Activated CD4-positive, alpha-beta T cell treated with anti-CD3 and anti-CD28 coated beads, Interleukin-2, Interleukin-6, amounts not matched to agents 100 ng/mL and 50 ng/mL, durations not matched to agents 16 hours and 8 hours (primary cell): ENCODE data around the gene POFUT1.
A peak's percentile ranks its signal among the peaks of the same experiment; 100 is the strongest.
"Not testable (repeated sequence)": the region's sequence is repeated elsewhere in the genome, so short reads cannot be mapped to it uniquely, and the experiment has no call there.

Experiments
- DNase-seq: peaks from one replicate; pipeline ENCODE4 v3.0.0-alpha.2; 2020

Gene POFUT1

GRCh38 chr20:32189691-32190615, 17.7 kb upstream of the POFUT1 start:
- DNase-seq, result peak; percentile 32

DNA sequence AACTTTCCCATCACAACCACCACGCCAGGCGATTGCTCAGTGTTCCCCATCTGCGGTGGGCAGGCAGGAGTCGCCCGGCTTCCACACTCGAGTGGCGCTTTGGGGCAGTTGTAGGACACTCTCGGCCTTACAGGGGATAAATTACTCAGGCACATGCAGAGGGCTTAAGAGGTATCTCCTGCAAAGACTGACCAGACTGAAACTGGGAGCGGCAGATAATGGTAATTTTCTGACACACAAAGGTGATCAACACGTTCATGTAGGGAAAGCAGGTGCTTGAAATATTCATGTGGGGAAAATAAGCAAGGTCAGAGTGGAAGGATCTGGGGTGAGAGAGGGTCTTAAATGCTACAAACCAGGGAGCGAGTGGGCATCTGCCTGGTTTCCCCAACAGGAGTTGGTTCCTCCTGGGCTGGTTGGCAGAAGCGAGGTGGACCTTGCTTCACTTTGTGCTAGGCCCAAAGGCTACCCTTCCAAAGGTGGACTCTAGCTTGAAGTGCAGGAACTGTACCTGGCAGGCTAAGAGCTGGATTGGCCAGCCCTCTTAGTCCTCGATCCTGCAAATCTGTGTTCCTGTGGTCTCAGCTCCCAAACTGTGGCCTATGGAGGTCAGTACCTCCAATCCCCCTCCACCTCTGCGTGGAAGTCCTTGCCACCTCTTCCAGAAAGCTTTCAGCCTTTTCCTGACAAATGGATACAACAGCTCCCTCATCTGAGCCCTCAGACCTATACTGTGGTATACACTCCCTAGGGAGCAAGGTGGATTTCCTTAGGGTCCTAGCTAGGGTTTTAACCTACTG, 16.9 kb upstream of the POFUT1 start:
- no peak for DNase-seq

DNA sequence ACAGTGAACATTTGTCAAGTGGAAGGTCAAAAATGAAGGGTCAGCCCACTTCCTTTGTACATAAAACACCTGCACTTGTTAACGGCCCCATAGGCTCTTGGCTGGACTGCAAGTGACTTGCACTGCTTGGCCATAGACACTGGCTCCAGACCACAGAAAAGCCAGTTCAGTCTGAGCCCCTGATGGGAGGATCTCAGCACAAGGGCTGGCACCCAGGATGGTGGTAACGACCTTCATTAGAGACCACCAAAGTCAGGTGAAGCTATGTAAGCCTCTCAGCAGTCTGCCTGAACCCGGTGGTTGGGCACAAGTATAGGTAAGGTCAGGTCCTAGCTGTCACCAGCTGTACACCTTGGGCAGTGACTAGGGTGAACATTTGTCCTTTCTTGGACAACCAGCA, 16.3 kb upstream of the POFUT1 start:
- no peak for DNase-seq

DNA sequence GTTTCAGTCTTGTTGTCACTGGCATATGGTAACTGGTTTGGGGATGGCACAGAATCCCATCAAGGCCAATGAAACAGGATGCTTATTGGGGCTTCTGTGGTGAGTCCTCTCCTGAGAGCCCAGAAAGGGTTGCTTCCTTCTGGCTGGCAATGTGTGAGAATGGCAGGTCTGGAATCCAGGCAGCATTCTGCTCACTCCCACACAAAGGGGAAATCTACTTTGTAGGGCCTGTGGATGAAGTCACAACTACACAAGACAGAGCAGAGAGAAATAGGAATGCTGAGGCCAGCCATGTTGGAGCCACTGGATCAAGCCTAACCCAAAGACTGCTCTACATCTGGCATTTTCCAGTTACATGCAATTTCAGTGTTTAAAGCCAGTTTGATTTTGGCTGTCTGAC, 15.8 kb upstream of the POFUT1 start:
- no peak for DNase-seq

DNA sequence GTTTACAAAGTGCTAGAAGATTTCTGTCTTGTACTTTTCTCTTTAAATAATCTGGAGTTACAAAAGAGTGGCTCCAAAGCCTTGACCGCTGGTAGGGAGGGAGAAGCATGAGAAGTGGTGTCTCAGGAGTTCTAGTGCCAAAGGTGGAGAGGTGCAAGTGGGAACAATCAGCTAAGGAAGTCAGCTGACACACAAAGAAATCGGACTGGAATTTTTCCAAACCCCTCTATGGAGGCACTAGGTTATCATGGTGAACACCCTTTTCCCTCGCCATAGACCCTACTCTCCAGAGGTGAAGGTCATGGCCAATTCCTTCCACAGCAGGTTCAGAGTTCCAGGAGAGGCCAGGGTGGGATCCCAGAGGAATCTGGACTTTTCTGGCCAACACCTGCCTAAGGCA, 15.0 kb upstream of the POFUT1 start:
- DNase-seq, result no peak

DNA sequence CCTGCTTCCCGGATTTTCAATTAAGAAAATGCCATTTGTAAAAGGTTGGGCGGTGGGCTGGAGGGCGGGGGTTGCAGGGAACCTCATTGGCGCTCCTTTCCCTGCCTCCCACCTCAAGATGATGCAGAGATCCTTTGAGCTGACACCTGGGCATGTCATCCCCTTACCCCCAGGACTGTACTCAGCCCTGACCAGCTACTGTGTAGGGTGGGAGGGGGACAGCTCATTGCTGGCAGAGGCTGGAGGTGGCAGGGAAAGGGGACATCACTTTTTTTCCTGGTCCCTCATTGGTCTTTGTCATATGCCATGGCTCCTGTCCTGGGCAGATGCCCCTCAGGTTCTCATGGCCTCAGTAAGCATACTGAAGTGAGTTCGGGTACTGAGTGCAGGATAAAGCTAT, 14.3 kb upstream of the POFUT1 start:
- DNase-seq, result not testable (repeated sequence)

- no peak for DNase-seq
Observed at GRCh38 chr20:32193996-32194395, 13.7 kb upstream of the POFUT1 start.

DNA sequence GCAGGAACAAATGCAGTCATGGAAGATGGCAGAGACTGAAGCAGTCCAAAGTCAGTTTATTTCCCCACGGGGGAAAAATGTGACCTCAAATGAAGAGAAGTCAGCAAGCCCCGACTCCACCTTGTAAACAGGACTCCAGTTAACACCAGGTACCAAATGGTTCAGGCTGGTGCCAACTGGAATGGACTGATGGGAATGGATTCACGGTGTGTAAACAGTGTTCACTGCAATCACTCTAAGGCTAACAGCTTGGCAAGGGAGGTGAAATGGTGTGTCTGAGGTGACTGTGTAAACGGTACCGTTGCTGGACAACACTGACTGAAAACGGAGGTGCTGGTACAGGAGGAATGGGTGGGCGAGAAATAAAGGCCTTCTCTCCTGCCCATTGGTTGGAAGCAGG, 12.1 kb upstream of the POFUT1 start:
- DNase-seq, result no peak

DNA sequence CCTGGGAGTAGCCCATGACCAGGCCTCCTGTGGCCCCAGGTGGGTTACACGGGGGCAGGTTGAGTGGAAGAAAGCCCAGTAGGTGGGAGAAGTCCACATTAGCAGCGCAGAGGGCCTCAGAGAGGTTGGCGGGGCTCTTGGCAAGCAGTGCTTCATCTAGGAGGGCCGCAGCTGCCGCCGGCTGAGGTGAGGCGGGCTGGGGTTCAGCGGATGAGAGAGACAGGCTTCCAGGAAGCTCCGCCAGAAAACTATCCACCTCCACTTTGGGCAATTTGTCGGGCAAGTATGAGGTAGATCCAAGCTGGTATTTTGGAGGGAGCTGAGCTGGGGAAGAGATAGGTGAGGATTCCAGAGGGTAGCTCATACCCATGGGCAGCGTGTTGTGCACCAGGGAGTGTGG, 11.1 kb upstream of the POFUT1 start:
- not testable (repeated sequence) for DNase-seq

GRCh38 chr20:32197136-32197535, 10.5 kb upstream of the POFUT1 start:
- DNase-seq, result not testable (repeated sequence)

DNA sequence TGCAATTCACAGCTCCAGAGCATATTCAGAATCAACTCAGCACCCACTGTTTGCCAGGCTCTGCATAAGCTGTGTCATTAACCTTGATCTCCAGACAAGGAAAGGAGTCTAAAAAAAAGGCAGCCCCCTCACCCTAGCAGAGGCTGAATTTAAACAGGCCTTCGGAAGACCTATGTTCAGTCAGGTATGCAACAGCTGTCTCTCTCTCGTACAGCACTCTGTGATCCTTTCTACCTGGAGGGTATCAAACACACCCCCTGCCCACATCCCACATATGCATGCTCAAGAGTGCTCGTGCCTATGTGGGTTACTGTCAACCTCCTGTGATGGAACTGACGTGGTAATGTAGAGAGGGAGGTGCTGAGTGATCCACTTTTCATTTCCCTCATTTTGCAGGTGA, 8.7 kb upstream of the POFUT1 start:
- no peak for DNase-seq

GRCh38 chr20:32201296-32201976, 6.2 kb upstream of the POFUT1 start:
- no peak for DNase-seq

DNA sequence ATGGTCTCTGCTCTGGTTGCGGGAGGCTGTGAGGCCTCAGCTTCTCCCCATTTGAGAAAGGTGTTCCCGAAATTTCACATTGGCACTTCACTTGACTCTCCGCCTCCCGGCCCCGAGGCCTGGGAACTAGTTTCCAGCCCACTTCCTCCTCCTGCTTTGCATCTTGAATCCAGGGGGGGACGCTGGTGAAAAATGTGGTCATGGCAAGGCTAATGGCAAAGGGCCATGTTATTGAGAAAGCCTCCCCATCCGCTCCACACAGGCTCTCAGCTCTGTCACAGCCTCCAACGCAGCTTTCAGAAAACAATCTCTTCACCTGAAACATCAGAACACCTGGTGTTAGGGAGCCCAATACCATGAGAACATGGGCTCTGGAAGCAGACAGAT, 5.7 kb upstream of the POFUT1 start:
- no peak for DNase-seq

GRCh38 chr20:32203356-32204204, 4.1 kb upstream of the POFUT1 start:
- peak; percentile 35 for DNase-seq

DNA sequence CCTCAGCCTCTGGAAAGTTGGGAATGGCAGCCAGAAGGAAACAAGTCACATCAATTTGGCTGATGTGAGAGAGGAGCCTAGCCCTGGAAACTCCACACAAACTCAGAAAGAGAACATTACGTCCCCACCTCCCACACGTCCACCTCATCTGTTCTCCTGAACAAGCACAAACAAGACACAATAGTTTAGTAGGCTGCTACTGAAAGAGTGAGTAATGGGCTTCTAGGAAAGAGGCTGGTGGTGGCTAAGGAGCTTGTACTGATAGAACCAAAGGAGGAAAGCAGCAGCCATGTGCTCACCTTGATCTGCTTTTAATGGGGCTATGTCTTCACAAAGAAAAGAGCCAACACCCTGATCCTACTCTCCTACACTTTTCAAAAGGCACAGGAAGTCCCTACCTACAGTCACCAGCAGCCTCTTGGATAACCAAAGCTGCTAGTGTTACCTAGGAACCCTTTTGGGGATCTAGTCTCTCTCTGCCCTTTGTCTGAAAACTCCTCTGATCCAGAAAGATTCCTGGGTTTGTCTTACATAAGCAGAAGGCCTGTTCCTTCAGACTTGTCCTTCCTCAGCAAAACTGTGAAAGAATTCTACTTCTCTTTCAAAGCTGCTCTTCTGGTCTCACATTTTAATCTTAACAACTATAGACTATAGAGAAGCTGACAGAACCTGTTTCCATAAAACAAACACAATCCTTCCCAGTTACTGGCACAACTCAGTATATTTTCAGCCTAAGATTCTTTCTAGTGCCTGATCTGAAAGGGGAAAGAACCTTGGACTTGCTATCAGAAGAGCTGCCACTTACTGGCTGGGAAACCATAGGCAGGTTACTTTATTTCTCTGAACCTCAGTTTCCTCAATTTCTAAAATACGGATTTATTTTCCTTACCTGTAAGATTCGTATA, 3.2 kb upstream of the POFUT1 start:
- peak; percentile 72 for DNase-seq

GRCh38 chr20:32205110-32205842, 2.4 kb upstream of the POFUT1 start:
- peak; percentile 22 for DNase-seq

DNA sequence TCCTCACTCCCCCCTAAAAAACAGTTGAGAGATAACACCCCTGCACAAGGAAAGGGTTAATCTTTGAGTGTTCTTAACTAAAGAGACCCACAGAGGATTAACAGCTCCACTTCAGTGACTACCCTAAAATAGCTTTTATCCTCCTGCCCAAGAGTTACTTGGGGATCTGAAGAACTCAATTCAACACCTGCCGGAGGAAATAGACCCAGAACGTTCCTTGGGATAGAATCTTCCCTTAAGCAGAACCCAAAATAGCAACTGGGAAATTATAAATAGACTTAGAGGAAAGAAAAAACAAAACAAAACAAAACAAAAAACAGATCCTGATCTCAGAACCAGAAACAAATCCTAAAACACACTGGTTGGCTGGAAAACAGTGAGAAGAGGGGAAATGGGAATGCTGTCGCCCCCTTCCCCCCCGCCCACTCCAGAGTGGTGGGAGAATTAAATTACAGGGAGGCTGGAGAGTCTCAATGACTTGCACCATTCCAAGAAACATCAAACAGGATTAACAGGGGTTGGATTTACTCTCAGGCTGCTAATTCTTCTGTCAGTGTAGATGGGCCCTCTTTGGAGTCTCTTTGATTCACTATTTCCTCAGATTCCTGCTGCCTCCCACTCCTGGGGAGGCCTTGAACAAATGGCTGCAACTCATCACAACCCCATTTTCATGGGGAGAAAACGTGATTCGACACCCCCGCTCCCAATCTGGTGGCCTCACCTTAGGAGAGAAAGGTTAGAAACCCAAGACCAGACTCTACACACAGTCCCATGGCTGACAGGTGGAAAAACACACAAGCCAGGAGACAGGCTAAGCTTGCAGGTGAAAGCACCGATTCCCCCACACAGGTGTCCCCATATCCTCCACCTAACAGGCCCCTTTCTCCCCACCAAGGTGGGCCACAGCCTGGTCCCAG, 1.6 kb upstream of the POFUT1 start:
- DNase-seq, result no peak

GRCh38 chr20:32206760-32207625, 687 bp upstream of the POFUT1 start:
- DNase-seq, result no peak
